Stimulated activated CD8-positive, alpha-beta memory T cell treated with anti-CD3 and anti-CD28 coated beads, Interleukin-12 subunit alpha, Interleukin-12 subunit beta, amount 100 ng/mL, for 1 hour (primary cell): Measurements from ENCODE around the gene LSM7.
"Not testable (repeated sequence)": the region's sequence is repeated elsewhere in the genome, so short reads cannot be mapped to it uniquely, and the experiment has no call there.

ENCODE experiments used
- DNase-seq: peaks from one replicate; pipeline ENCODE4 v3.0.0-alpha.2; 2020; ENCODE audit warnings: low read depth

The LSM7 gene

GRCh38 chr19:2355168-2356035 is 27.0 kb upstream of the LSM7 start:
- no peak for DNase-seq

GRCh38 chr19:2354670-2355069 is 26.3 kb upstream of the LSM7 start:
- DNase-seq, result no peak

- DNase-seq, result no peak
These were observed 25.7 kb upstream of the LSM7 start for GRCh38 chr19:2353887-2354592.

- DNase-seq, result no peak
These were observed 24.9 kb upstream of the LSM7 start for GRCh38 chr19:2353159-2353886.

- no peak for DNase-seq
These were observed 23.7 kb upstream of the LSM7 start for GRCh38 chr19:2352121-2352520.

- no peak for DNase-seq
These were observed 23.2 kb upstream of the LSM7 start for GRCh38 chr19:2351591-2351990.

GRCh38 chr19:2350656-2351055 is 22.3 kb upstream of the LSM7 start:
- DNase-seq, result no peak

GRCh38 chr19:2349818-2350217 is 21.4 kb upstream of the LSM7 start:
- DNase-seq, result not testable (repeated sequence)

GRCh38 chr19:2345794-2346663 is 17.6 kb upstream of the LSM7 start:
- no peak for DNase-seq

- no peak for DNase-seq
These were observed 16.7 kb upstream of the LSM7 start for GRCh38 chr19:2345076-2345475.

- DNase-seq, result no peak
These were observed 16.0 kb upstream of the LSM7 start for GRCh38 chr19:2344381-2344870.

- DNase-seq, result no peak
These were observed 15.1 kb upstream of the LSM7 start for GRCh38 chr19:2343289-2343982.

GRCh38 chr19:2342656-2343288 is 14.4 kb upstream of the LSM7 start:
- no peak for DNase-seq

GRCh38 chr19:2341982-2342381 is 13.6 kb upstream of the LSM7 start:
- no peak for DNase-seq

- no peak for DNase-seq
These were observed 12.9 kb upstream of the LSM7 start for GRCh38 chr19:2341244-2341751.

- no peak for DNase-seq
These were observed 12.3 kb upstream of the LSM7 start for GRCh38 chr19:2340496-2341243.

- no peak for DNase-seq
These were observed 11.4 kb upstream of the LSM7 start for GRCh38 chr19:2339644-2340310.

GRCh38 chr19:2338751-2339643 is 10.6 kb upstream of the LSM7 start:
- no peak for DNase-seq
